Pulmonary artery endothelial cell (primary cell): ENCODE data around the gene FGFRL1. TPM values are rescaled to one million over a fixed set of nuclear protein-coding genes. Genes with fewer than 3 reads are reported as not detected.

ENCODE experiments used
- DNase-seq: peaks from one replicate; pipeline ENCODE4 v3.0.0-alpha.2; 2011; ENCODE audit warnings: low read depth, low spot score
- total RNA-seq: library from RNA; depleted of rRNA; stranded (reverse); fragments of >200 nt; gene quantifications from 2 replicates; pipeline ENCODE4 v1.2.3, GENCODE V29; 2014

The FGFRL1 gene
- total RNA-seq, 1 donor from 2014 or later: 13.7 TPM

GRCh38 chr4:1072830-1073446, 61.5 kb downstream of the FGFRL1 start:
- DNase-seq: peak; percentile 8

DNA sequence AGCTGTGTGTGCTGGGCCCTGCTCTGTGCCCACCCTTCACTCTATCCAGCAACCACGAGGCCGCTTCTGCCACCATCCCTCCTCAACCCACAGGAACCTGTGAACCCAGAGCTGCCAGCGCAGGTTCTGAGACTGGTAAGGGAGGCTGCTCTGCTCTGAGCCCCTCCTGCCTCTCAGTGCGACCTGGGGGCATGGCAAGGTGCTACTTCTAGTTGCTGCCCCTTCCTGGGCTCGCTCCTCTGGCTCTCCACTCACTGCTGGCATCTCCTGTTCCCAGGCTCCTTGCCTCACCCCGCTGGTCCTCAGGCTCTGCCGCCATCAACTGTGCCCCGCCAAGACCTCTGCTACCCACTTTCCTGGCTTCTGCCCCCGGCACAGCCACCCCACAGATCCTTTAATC, 62.7 kb downstream of the FGFRL1 start:
- DNase-seq: no peak

- DNase-seq: no peak
These were observed 63.8 kb downstream of the FGFRL1 start for GRCh38 chr4:1075225-1075624.

DNA sequence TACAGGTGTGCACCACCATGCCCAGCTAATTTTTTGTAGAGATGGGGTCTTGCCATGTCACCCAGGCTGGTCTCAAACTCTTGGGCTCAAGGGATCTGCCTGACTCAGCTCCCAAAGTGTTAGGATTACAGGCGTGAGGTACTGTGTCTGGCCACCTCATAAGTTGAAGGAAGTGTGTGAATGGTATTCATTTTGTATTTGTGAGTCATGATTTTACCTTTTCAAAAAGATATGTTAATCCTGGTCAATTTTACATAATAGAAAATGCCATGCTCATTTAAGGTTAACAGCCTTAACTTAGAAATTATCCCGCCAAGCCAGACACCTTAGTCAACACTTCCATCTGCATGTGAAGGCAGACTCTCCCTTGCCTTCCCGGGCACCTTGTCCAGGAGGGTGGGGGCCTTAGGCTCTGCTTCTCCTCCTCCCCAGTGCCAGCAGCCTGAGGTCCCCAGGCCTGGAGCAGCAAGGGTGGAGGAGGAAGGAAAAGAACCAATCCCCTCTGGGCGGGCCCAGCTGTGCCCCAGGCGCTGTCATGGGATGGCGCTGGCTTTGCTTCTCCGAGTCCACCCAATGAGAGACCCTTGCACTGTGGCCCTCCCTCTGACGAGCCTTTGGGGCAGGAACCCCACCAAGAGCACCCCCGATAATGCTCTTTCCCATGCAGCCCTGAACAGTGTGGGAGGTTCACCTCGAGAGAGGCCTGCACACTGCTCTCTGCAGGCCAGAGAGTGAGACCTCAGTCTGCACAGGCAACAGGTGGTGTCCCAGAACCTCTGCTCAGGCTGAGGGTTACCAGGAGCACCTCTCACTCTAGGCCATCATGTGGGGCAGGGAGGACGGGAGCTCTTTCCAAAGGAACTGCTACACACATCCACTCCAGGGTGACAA, 64.6 kb downstream of the FGFRL1 start:
- no peak for DNase-seq

Other genes starting within 250 kb of the FGFRL1 start
- gene CPLX1, start 185.5 kb upstream of the FGFRL1 start, total RNA-seq: 0.13 and 0.14 TPM in 2 replicates
- gene GAK, start 79.3 kb upstream of the FGFRL1 start, total RNA-seq: 64.6 and 74.0 TPM in 2 replicates
- 7.6 and 11.3 TPM in 2 replicates for gene TMEM175, start 79.2 kb upstream of the FGFRL1 start, total RNA-seq
- gene DGKQ, start 38.1 kb upstream of the FGFRL1 start, total RNA-seq: 19.2 and 19.6 TPM in 2 replicates
- gene IDUA, start 24.6 kb upstream of the FGFRL1 start, total RNA-seq: 10.0 and 11.4 TPM in 2 replicates
- under 0.01 TPM in 1 of 2 replicates, not detected in the other for gene SLC26A1, start 18.2 kb upstream of the FGFRL1 start, total RNA-seq
- 0.99 and 1.8 TPM in 2 replicates for gene RNF212, start 101.9 kb downstream of the FGFRL1 start, total RNA-seq
- gene SPON2, start 161.0 kb downstream of the FGFRL1 start, total RNA-seq: 0.07 and 0.28 TPM in 2 replicates
- gene CTBP1, start 237.5 kb downstream of the FGFRL1 start, total RNA-seq: 249 and 279 TPM in 2 replicates